Neural progenitor cell (in vitro differentiated cells): ENCODE measurements around the gene BAAT. TPM values are rescaled to one million over a fixed set of nuclear protein-coding genes. Genes with fewer than 3 reads are reported as not detected.
A peak's percentile ranks its signal among the peaks of the same experiment; 100 is the strongest.

ENCODE experiments used
- DNase-seq: peaks from one replicate; pipeline ENCODE4 v3.0.0-alpha.2; 2016; ENCODE audit warnings: low spot score
- H2AFZ ChIP-seq: fragments of 200-600 bp; sonication (generic); replicated peaks from 2 replicates; pipeline ENCODE4 v1.6.1; 2016; ENCODE audit warnings: antibody characterized with exemption
- H3F3A ChIP-seq: fragments of 200-600 bp; sonication (generic); 2 replicates; pipeline ENCODE4 v1.6.1; 2016; ENCODE audit warnings: antibody characterized with exemption, low read depth
- H3K27ac ChIP-seq: fragments of 200-600 bp; sonication (generic); 2 replicates; pipeline ENCODE4 v1.5.1; 2016; ENCODE audit warnings: mild to moderate bottlenecking
- H3K27me3 ChIP-seq: fragments of 200-600 bp; sonication (generic); 2 replicates; pipeline ENCODE4 v1.6.1; 2016; ENCODE audit warnings: mild to moderate bottlenecking, moderate library complexity
- H3K36me3 ChIP-seq: fragments of 200-600 bp; sonication (generic); 2 replicates; pipeline ENCODE4 v1.5.1; 2016
- H3K4me1 ChIP-seq: fragments of 200-600 bp; sonication (generic); 2 replicates; pipeline ENCODE4 v1.6.1; 2016; ENCODE audit warnings: mixed run types
- H3K4me2 ChIP-seq: fragments of 200-600 bp; sonication (generic); 2 replicates; pipeline ENCODE4 v1.6.1; 2016
- H3K4me3 ChIP-seq: fragments of 200-600 bp; sonication (generic); 2 replicates; pipeline ENCODE4 v1.5.1; 2016
- H3K79me2 ChIP-seq: fragments of 200-600 bp; sonication (generic); 2 replicates; pipeline ENCODE4 v1.6.1; 2016; ENCODE audit warnings: low read depth
- H3K9ac ChIP-seq: fragments of 200-600 bp; sonication (generic); 2 replicates; pipeline ENCODE4 v1.6.1; 2016
- H3K9me3 ChIP-seq: fragments of 200-600 bp; sonication (generic); 2 replicates; pipeline ENCODE4 v1.5.1; 2016; ENCODE audit warnings: low read depth
- H4K20me1 ChIP-seq: fragments of 200-600 bp; sonication (generic); 2 replicates; pipeline ENCODE4 v1.6.1; 2016; ENCODE audit warnings: low read depth
- H3K27ac Mint-ChIP-seq: 3 replicates; pipeline ENCODE4 v1.8.0; 2021; ENCODE audit warnings: mixed read lengths
- H3K27me3 Mint-ChIP-seq: 2 replicates; pipeline ENCODE4 v1.8.0; 2022; ENCODE audit warnings: low read depth, mild to moderate bottlenecking, inconsistent platforms, moderate library complexity, mixed read lengths; ENCODE audit not compliant: insufficient read depth
- H3K36me3 Mint-ChIP-seq: 3 replicates; pipeline ENCODE4 v1.8.0; 2021; ENCODE audit warnings: mixed read lengths
- H3K4me1 Mint-ChIP-seq: 3 replicates; pipeline ENCODE4 v1.8.0; 2021; ENCODE audit warnings: mixed read lengths
- H3K4me3 Mint-ChIP-seq: 3 replicates; pipeline ENCODE4 v1.8.0; 2021; ENCODE audit warnings: mild to moderate bottlenecking, moderate library complexity, mixed read lengths
- H3K9me3 Mint-ChIP-seq: 3 replicates; pipeline ENCODE4 v1.8.0; 2020; ENCODE audit warnings: mixed read lengths
- EZH2 ChIP-seq: fragments of 200-600 bp; sonication (generic); IDR thresholded peaks from 2 replicates; pipeline ENCODE4 v1.6.1; 2017; ENCODE audit warnings: antibody characterized with exemption, mild to moderate bottlenecking, moderate library complexity
- EZH2phosphoT487 ChIP-seq: fragments of 200-600 bp; sonication (generic); IDR thresholded peaks from 2 replicates; pipeline ENCODE4 v1.6.1; 2017; ENCODE audit warnings: antibody characterized with exemption
- total RNA-seq: library from RNA; depleted of rRNA; stranded (reverse); fragments of >200 nt; gene quantifications from 2 replicates; pipeline ENCODE4 v1.2.3, GENCODE V29; 2015; ENCODE audit warnings: low replicate concordance
- TF ChIP-seq, protein P1 (sequence below): fragments of 200-600 bp; sonication (generic); IDR thresholded peaks from 2 replicates; pipeline ENCODE4 v1.5.1; 2017; ENCODE audit warnings: antibody characterized with exemption, mild to moderate bottlenecking

The BAAT gene
- total RNA-seq, 1 donor from 2014 or later = 0.09 TPM

DNA sequence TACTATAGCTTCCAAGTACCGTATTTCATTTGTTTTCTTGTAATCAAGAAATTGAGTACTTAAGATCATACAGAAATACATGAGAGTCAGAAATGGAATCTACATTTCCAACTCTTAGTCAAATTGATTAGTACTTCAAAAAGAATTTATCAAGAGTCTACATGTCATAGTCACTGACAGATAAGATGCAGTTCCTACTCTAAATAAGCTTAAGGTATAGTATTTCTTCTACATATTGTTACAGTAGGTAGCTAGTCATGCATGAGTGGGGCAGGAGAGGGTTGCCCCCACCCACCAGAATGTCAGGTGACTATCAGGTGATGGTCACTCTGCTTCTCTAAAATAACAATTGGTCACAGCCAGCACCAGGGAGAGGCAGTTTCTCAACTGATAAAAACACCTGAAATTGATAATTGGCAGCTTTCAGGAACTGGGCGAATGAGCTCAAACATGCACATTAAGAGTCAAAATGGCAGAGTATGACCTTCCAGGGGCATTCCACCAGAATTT is 2.9 kb downstream of the BAAT start:
- H3K36me3 Mint-ChIP-seq = peaks cover 16% of the 10 kb centered on the region
- Histone ChIP-seq H2AFZ (no peak overlapping the region), H3K9ac (no peak overlapping the region), H3K4me1 (peaks cover 11% of the 10 kb centered on the region), H3K4me3 (no peak overlapping the region), H3K27me3 (no peaks in the 10 kb centered on the region), H3K79me2 (no peaks in the 10 kb centered on the region), H3K36me3 (peaks cover 15% of the 10 kb centered on the region), H3K9me3 (peaks cover 18% of the 10 kb centered on the region), H3F3A (peaks cover 12% of the 10 kb centered on the region), H4K20me1 (no peaks in the 10 kb centered on the region), H3K4me2 (no peak overlapping the region), H3K27ac (no peak overlapping the region)
- H3K27ac Mint-ChIP-seq = no peak overlapping the region
- peaks cover 3% of the 10 kb centered on the region for H3K27me3 Mint-ChIP-seq
- peaks cover 38% of the 10 kb centered on the region for H3K9me3 Mint-ChIP-seq
- TF ChIP-seq, protein P1, sequence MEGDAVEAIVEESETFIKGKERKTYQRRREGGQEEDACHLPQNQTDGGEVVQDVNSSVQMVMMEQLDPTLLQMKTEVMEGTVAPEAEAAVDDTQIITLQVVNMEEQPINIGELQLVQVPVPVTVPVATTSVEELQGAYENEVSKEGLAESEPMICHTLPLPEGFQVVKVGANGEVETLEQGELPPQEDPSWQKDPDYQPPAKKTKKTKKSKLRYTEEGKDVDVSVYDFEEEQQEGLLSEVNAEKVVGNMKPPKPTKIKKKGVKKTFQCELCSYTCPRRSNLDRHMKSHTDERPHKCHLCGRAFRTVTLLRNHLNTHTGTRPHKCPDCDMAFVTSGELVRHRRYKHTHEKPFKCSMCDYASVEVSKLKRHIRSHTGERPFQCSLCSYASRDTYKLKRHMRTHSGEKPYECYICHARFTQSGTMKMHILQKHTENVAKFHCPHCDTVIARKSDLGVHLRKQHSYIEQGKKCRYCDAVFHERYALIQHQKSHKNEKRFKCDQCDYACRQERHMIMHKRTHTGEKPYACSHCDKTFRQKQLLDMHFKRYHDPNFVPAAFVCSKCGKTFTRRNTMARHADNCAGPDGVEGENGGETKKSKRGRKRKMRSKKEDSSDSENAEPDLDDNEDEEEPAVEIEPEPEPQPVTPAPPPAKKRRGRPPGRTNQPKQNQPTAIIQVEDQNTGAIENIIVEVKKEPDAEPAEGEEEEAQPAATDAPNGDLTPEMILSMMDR = no peak
- no peak for TF ChIP-seq EZH2phosphoT487
- no peak for TF ChIP-seq EZH2
- H3K4me1 Mint-ChIP-seq = peaks cover 5% of the 10 kb centered on the region
- no peak for DNase-seq
- no peak overlapping the region for H3K4me3 Mint-ChIP-seq

DNA sequence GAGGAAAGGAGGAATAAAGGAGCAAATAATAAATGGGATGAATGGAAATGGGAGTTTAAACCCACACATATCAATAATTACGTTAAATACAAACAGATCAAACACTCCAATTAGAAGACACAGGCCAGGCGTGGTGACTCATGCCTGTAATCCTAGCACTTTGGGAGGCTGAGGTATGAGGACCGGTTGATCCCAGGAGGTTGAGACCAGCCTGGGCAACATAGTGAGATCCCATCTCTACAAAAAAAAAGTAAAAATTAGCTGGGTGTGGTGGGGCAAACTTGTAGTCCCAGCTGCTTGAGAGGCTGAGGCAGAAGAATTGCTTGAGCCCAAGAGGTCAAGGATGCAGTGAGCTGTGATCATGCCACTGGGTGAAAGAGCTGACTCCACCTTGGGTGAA is 3.7 kb downstream of the BAAT start:
- Histone ChIP-seq H3K9ac (no peak overlapping the region), H4K20me1 (no peaks in the 10 kb centered on the region), H3F3A (peaks cover 12% of the 10 kb centered on the region), H3K27ac (no peak overlapping the region), H3K4me1 (peaks cover 11% of the 10 kb centered on the region), H3K4me2 (no peak overlapping the region), H3K4me3 (no peak overlapping the region), H3K9me3 (peaks cover 16% of the 10 kb centered on the region), H3K36me3 (peaks cover 7% of the 10 kb centered on the region), H2AFZ (no peak overlapping the region), H3K79me2 (no peaks in the 10 kb centered on the region), H3K27me3 (no peaks in the 10 kb centered on the region)
- peaks cover 14% of the 10 kb centered on the region for H3K36me3 Mint-ChIP-seq
- no peak overlapping the region for H3K4me3 Mint-ChIP-seq
- no peak overlapping the region for H3K27ac Mint-ChIP-seq
- TF ChIP-seq EZH2phosphoT487 = no peak
- TF ChIP-seq, protein P1 = no peak
- TF ChIP-seq EZH2 = no peak
- peaks cover 3% of the 10 kb centered on the region for H3K27me3 Mint-ChIP-seq
- no peak for DNase-seq
- peaks cover 36% of the 10 kb centered on the region for H3K9me3 Mint-ChIP-seq
- H3K4me1 Mint-ChIP-seq = peaks cover 11% of the 10 kb centered on the region

DNA sequence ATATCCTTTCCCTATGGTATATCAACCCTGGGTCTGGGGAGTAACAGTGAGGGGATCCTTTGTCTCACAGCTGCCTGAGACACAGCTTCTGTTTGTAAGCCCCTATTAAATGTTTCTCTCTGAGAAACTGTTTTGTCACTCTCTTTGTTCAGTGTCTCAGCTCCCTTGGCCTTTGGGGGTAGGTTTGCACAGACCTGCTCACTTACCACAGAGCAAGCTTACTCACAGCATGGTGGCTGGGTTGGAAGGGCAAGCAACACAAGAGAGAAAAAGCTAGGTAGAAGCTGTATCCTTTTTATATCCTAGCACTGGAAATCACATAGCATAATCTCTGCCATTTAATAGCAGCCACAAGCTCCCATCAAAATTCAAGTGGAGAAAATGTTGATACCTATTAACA is 4.5 kb downstream of the BAAT start:
- Mint-ChIP-seq H3K27ac (no peak overlapping the region), H3K4me3 (no peak overlapping the region), H3K27me3 (peaks cover 3% of the 10 kb centered on the region), H3K4me1 (peaks cover 11% of the 10 kb centered on the region), H3K36me3 (peaks cover 8% of the 10 kb centered on the region), H3K9me3 (peaks cover 32% of the 10 kb centered on the region)
- Histone ChIP-seq H3K36me3 (peaks cover 5% of the 10 kb centered on the region), H3K4me1 (peaks cover 11% of the 10 kb centered on the region), H3K9me3 (peaks cover 11% of the 10 kb centered on the region), H3K27ac (no peak overlapping the region), H3K4me3 (no peak overlapping the region), H2AFZ (no peak overlapping the region), H3K27me3 (no peaks in the 10 kb centered on the region), H3F3A (peaks cover 12% of the 10 kb centered on the region), H3K9ac (no peak overlapping the region), H4K20me1 (no peaks in the 10 kb centered on the region), H3K79me2 (no peaks in the 10 kb centered on the region), H3K4me2 (no peak overlapping the region)
- TF ChIP-seq EZH2 (no peak), EZH2phosphoT487 (no peak)
- TF ChIP-seq, protein P1 = no peak
- peak; percentile 26 for DNase-seq
